HUES48 (cell line): ENCODE measurements around the gene MYO3B.
"Not testable (repeated sequence)": the region's sequence is repeated elsewhere in the genome, so short reads cannot be mapped to it uniquely, and the experiment has no call there.

Experiments
- H3K27ac ChIP-seq: one replicate; pipeline ENCODE4 v1.7.0; 2013; ENCODE audit warnings: low read depth, low read length, inconsistent platforms
- H3K27me3 ChIP-seq: 2 replicates; pipeline ENCODE4 v1.6.1; 2013; ENCODE audit warnings: mild to moderate bottlenecking, low read length; ENCODE audit not compliant: control insufficient read depth, insufficient read depth
- H3K36me3 ChIP-seq: 2 replicates; pipeline ENCODE4 v1.6.1; 2013; ENCODE audit warnings: low read length; ENCODE audit not compliant: control insufficient read depth, insufficient read depth
- H3K4me1 ChIP-seq: 2 replicates; pipeline ENCODE4 v1.6.1; 2013; ENCODE audit warnings: mild to moderate bottlenecking, low read length; ENCODE audit not compliant: control insufficient read depth, insufficient read depth
- H3K4me3 ChIP-seq: 2 replicates; pipeline ENCODE4 v1.5.1; 2013; ENCODE audit warnings: mild to moderate bottlenecking, low read depth, low read length
- H3K9ac ChIP-seq: 2 replicates; pipeline ENCODE4 v1.6.1; 2013; ENCODE audit warnings: mild to moderate bottlenecking, low read depth, low read length, moderate library complexity
- H3K9me3 ChIP-seq: 2 replicates; pipeline ENCODE4 v1.6.1; 2013; ENCODE audit warnings: low read length; ENCODE audit not compliant: control insufficient read depth, insufficient read depth

MYO3B gene

GRCh38 chr2:170425281-170425751 lies 247.4 kb downstream of the MYO3B start:
- H3K9me3 ChIP-seq: no peaks in the 10 kb centered on the region
- H3K27me3 ChIP-seq: no peaks in the 10 kb centered on the region

GRCh38 chr2:170428868-170429267 lies 250.9 kb downstream of the MYO3B start:
- no peaks in the 10 kb centered on the region for H3K36me3 ChIP-seq
- no peaks in the 10 kb centered on the region for H3K4me1 ChIP-seq
- no peaks in the 10 kb centered on the region for H3K27me3 ChIP-seq
- no peak overlapping the region for H3K4me3 ChIP-seq
- no peak overlapping the region for H3K9ac ChIP-seq
- no peaks in the 10 kb centered on the region for H3K9me3 ChIP-seq
- no peak overlapping the region for H3K27ac ChIP-seq

More at GRCh38 chr2:170425281-170425751, 247.4 kb downstream of the MYO3B start:
- Histone ChIP-seq H3K27ac (no peak overlapping the region), H3K4me3 (no peak overlapping the region), H3K36me3 (no peaks in the 10 kb centered on the region), H3K4me1 (no peaks in the 10 kb centered on the region), H3K9ac (no peak overlapping the region)

GRCh38 chr2:170432823-170433222 lies 254.9 kb downstream of the MYO3B start:
- no peak overlapping the region for H3K4me3 ChIP-seq
- H3K36me3 ChIP-seq: no peaks in the 10 kb centered on the region
- no peak overlapping the region for H3K27ac ChIP-seq
- no peaks in the 10 kb centered on the region for H3K9me3 ChIP-seq
- peaks cover 29% of the 10 kb centered on the region for H3K27me3 ChIP-seq
- H3K9ac ChIP-seq: no peak overlapping the region
- H3K4me1 ChIP-seq: peaks cover 29% of the 10 kb centered on the region

GRCh38 chr2:170433448-170433847 lies 255.5 kb downstream of the MYO3B start:
- Histone ChIP-seq H3K27me3 (peaks cover 32% of the 10 kb centered on the region), H3K4me1 (peaks cover 29% of the 10 kb centered on the region), H3K9ac (no peak overlapping the region), H3K9me3 (no peaks in the 10 kb centered on the region), H3K4me3 (no peak overlapping the region), H3K36me3 (no peaks in the 10 kb centered on the region), H3K27ac (no peak overlapping the region)

GRCh38 chr2:170434396-170434795 lies 256.4 kb downstream of the MYO3B start:
- not testable (repeated sequence) for H3K9ac ChIP-seq, H3K27ac ChIP-seq, H3K4me3 ChIP-seq, H3K9me3 ChIP-seq, H3K36me3 ChIP-seq
- Histone ChIP-seq H3K27me3 (peaks cover 32% of the 10 kb centered on the region), H3K4me1 (peaks cover 29% of the 10 kb centered on the region)

- no peaks in the 10 kb centered on the region for H3K36me3 ChIP-seq
- H3K4me1 ChIP-seq: peaks cover 29% of the 10 kb centered on the region
- H3K9ac ChIP-seq: no peak overlapping the region
- peak overlapping the region; percentile 89 for H3K27ac ChIP-seq
- H3K9me3 ChIP-seq: no peaks in the 10 kb centered on the region
- no peak overlapping the region for H3K4me3 ChIP-seq
- H3K27me3 ChIP-seq: peaks cover 32% of the 10 kb centered on the region
These were observed 257.1 kb downstream of the MYO3B start for GRCh38 chr2:170434900-170435621.

- no peak overlapping the region; the same call in 1 of the 2 replicates for H3K4me3 ChIP-seq
- H3K9me3 ChIP-seq: no peaks in the 10 kb centered on the region
- H3K4me1 ChIP-seq: peaks cover 29% of the 10 kb centered on the region
These were observed 258.4 kb downstream of the MYO3B start for GRCh38 chr2:170436077-170436943.

GRCh38 chr2:170446078-170446477 lies 268.1 kb downstream of the MYO3B start:
- no peak overlapping the region for H3K9ac ChIP-seq
- H3K4me1 ChIP-seq: no peaks in the 10 kb centered on the region
- H3K4me3 ChIP-seq: no peak overlapping the region
- H3K27ac ChIP-seq: no peak overlapping the region
- peaks cover 15% of the 10 kb centered on the region for H3K9me3 ChIP-seq
- H3K36me3 ChIP-seq: no peaks in the 10 kb centered on the region
- no peaks in the 10 kb centered on the region for H3K27me3 ChIP-seq

More at GRCh38 chr2:170436077-170436943, 258.4 kb downstream of the MYO3B start:
- H3K36me3 ChIP-seq: no peaks in the 10 kb centered on the region
- no peak overlapping the region for H3K9ac ChIP-seq
- peak overlapping the region; percentile 89 for H3K27ac ChIP-seq
- peaks cover 32% of the 10 kb centered on the region for H3K27me3 ChIP-seq

GRCh38 chr2:170449034-170449433 lies 271.1 kb downstream of the MYO3B start:
- Histone ChIP-seq H3K27ac (no peak overlapping the region), H3K9me3 (peaks cover 20% of the 10 kb centered on the region), H3K36me3 (no peaks in the 10 kb centered on the region), H3K4me3 (no peak overlapping the region), H3K9ac (no peak overlapping the region), H3K27me3 (no peaks in the 10 kb centered on the region), H3K4me1 (no peaks in the 10 kb centered on the region)

GRCh38 chr2:170454471-170455372 lies 276.8 kb downstream of the MYO3B start:
- Histone ChIP-seq H3K27ac (no peak overlapping the region), H3K4me3 (no peak overlapping the region), H3K9ac (no peak overlapping the region), H3K9me3 (peaks cover 10% of the 10 kb centered on the region; the same call in 1 of the 2 replicates), H3K36me3 (no peaks in the 10 kb centered on the region), H3K27me3 (no peaks in the 10 kb centered on the region), H3K4me1 (no peaks in the 10 kb centered on the region)
